Mesothelial cell of epicardium (in vitro differentiated cells): Measurements from ENCODE around the gene MRC2. TPM values are rescaled to one million over a fixed set of nuclear protein-coding genes. Genes with fewer than 3 reads are reported as not detected.

Experiments used
- DNase-seq, 2 experiments: peaks; one replicate each; pipeline ENCODE4 v3.0.0; 2021; ENCODE audit warnings: low spot score in 2 of 2; ENCODE audit not compliant: unreplicated experiment in 2 of 2
- H3K27ac Mint-ChIP-seq: 2 replicates; pipeline ENCODE4 v1.8.0; 2021; ENCODE audit warnings: mixed read lengths
- H3K27me3 Mint-ChIP-seq: 2 replicates; pipeline ENCODE4 v1.8.0; 2021; ENCODE audit warnings: low read depth, mixed read lengths
- H3K36me3 Mint-ChIP-seq: 2 replicates; pipeline ENCODE4 v1.8.0; 2021; ENCODE audit warnings: mixed read lengths
- H3K4me1 Mint-ChIP-seq: 2 replicates; pipeline ENCODE4 v1.8.0; 2021; ENCODE audit warnings: mixed read lengths
- H3K4me3 Mint-ChIP-seq: 2 replicates; pipeline ENCODE4 v1.8.0; 2021; ENCODE audit warnings: mild to moderate bottlenecking, moderate library complexity, mixed read lengths
- H3K9me3 Mint-ChIP-seq: 2 replicates; pipeline ENCODE4 v1.8.0; 2021; ENCODE audit warnings: mixed read lengths
- CTCF ChIP-seq: fragments of 200-600 bp; sonication (generic); IDR thresholded peaks from one replicate; pipeline ENCODE4 v1.5.0; 2021; ENCODE audit warnings: antibody characterized with exemption; ENCODE audit not compliant: unreplicated experiment
- total RNA-seq: library from RNA; stranded (reverse); gene quantifications from 3 replicates; pipeline ENCODE4 v1.2.1, GENCODE V29; 2021

The MRC2 gene
- 115 to 120 TPM (median 119 TPM) in 3 replicates for total RNA-seq

DNA sequence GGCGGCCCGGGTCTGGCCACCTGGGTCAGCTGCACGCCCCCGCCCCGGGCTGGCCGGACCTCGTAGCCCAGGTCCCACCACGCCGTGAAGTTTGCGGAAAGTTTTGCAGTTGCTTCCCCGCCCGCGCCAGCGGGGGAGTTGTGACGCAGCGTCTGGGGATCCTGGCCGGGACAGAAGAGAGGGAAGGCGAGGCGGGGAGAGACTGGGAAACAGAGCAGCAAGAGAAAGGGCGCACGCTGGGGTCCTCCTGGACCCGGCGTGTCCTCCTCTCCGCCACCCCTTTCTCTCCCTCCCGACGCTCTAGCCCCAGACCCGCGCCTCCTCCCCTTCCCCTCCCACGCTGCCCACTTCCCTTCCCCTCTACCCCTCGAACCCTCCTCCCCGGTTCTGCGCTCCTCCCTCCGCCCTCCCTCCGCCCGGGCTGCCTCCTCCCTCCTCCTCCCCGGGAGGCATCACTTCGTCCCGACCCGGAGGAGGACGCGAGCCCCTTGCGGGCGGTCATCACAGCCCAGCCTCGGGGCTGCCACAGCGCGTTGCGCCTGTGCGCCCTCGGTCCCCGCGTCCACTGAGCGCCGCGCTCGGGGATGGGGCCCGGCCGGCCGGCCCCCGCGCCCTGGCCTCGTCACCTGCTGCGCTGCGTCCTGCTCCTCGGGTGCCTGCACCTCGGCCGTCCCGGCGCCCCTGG is at the start of gene MRC2:
TSS of gene MRC2 (plus strand) at position 452 of the 685 bp plus-strand sequence. CDS start at position 585, 133 bp downstream.
- peaks cover 11% of the 10 kb centered on the region for H3K36me3 Mint-ChIP-seq
- no peaks in the 10 kb centered on the region for H3K9me3 Mint-ChIP-seq
- DNase-seq, result peak in 1 of 2 experiments; percentile 55
- no peak for TF ChIP-seq CTCF
- H3K27me3 Mint-ChIP-seq, result peaks cover 9% of the 10 kb centered on the region
- H3K4me1 Mint-ChIP-seq, result peaks cover 41% of the 10 kb centered on the region
- H3K27ac Mint-ChIP-seq, result peak within 1 kb of the TSS; percentile 94
- peak within 1 kb of the TSS; percentile 84 for H3K4me3 Mint-ChIP-seq

- Mint-ChIP-seq H3K9me3 (no peaks in the 10 kb centered on the region), H3K27me3 (no peaks in the 10 kb centered on the region), H3K4me3 (no peak overlapping the region), H3K4me1 (no peaks in the 10 kb centered on the region), H3K27ac (no peak overlapping the region), H3K36me3 (peaks cover 38% of the 10 kb centered on the region)
- no peak for DNase-seq
- no peak for TF ChIP-seq CTCF
Measured at GRCh38 chr17:62578757-62579487, 48.5 kb upstream of the MRC2 start.

GRCh38 chr17:62580947-62581346 is 46.5 kb upstream of the MRC2 start:
- Mint-ChIP-seq H3K27ac (no peak overlapping the region), H3K9me3 (no peaks in the 10 kb centered on the region), H3K36me3 (peaks cover 32% of the 10 kb centered on the region), H3K4me3 (no peak overlapping the region), H3K4me1 (no peaks in the 10 kb centered on the region), H3K27me3 (no peaks in the 10 kb centered on the region)
- no peak for TF ChIP-seq CTCF
- DNase-seq, result no peak

GRCh38 chr17:62581764-62582163 is 45.7 kb upstream of the MRC2 start:
- no peak for DNase-seq
- no peaks in the 10 kb centered on the region for H3K27me3 Mint-ChIP-seq
- peaks cover 30% of the 10 kb centered on the region for H3K36me3 Mint-ChIP-seq
- H3K4me1 Mint-ChIP-seq, result no peaks in the 10 kb centered on the region
- H3K4me3 Mint-ChIP-seq, result no peak overlapping the region
- peak overlapping the region; percentile 72 for H3K27ac Mint-ChIP-seq
- no peak for TF ChIP-seq CTCF
- H3K9me3 Mint-ChIP-seq, result no peaks in the 10 kb centered on the region

- H3K36me3 Mint-ChIP-seq, result peaks cover 26% of the 10 kb centered on the region
- H3K9me3 Mint-ChIP-seq, result no peaks in the 10 kb centered on the region
- H3K27me3 Mint-ChIP-seq, result no peaks in the 10 kb centered on the region
- DNase-seq, result no peak
- no peak overlapping the region for H3K4me3 Mint-ChIP-seq
- no peak for TF ChIP-seq CTCF
- H3K27ac Mint-ChIP-seq, result no peak overlapping the region
- no peaks in the 10 kb centered on the region for H3K4me1 Mint-ChIP-seq
Measured at GRCh38 chr17:62587554-62587953, 39.9 kb upstream of the MRC2 start.
